ENCODE results near the gene PGAM2.

The PGAM2 gene

GRCh38 chr7:44065431-44066110 is at the start of gene PGAM2:
Gene PGAM2 (minus strand): TSS chr7:44065567. CDS start chr7:44065529, 38 bp downstream.
- FAIRE-seq: no peak

- no peak for FAIRE-seq
Observed at GRCh38 chr7:44114586-44115310, 49.4 kb upstream of the PGAM2 start.

GRCh38 chr7:44113764-44114354 is 48.5 kb upstream of the PGAM2 start:
- no peak for FAIRE-seq

- FAIRE-seq: no peak
Observed at GRCh38 chr7:44112997-44113763, 47.8 kb upstream of the PGAM2 start.

- no peak for FAIRE-seq
Observed at GRCh38 chr7:44112231-44112996, 47.0 kb upstream of the PGAM2 start.

- no peak for FAIRE-seq
Observed at GRCh38 chr7:44111761-44112160, 46.4 kb upstream of the PGAM2 start.

- FAIRE-seq: no peak
Observed at GRCh38 chr7:44110719-44111635, 45.6 kb upstream of the PGAM2 start.

GRCh38 chr7:44109991-44110390 is 44.6 kb upstream of the PGAM2 start:
- FAIRE-seq: no peak

GRCh38 chr7:44108768-44109750 is 43.7 kb upstream of the PGAM2 start:
- FAIRE-seq: no peak

GRCh38 chr7:44107961-44108767 is 42.8 kb upstream of the PGAM2 start:
- FAIRE-seq: no peak

- no peak for FAIRE-seq
Observed at GRCh38 chr7:44107116-44107960, 42.0 kb upstream of the PGAM2 start.

GRCh38 chr7:44106311-44107065 is 41.1 kb upstream of the PGAM2 start:
- no peak for FAIRE-seq

GRCh38 chr7:44105832-44106231 is 40.5 kb upstream of the PGAM2 start:
- FAIRE-seq: no peak

- FAIRE-seq: no peak
Observed at GRCh38 chr7:44104860-44105771, 39.7 kb upstream of the PGAM2 start.

GRCh38 chr7:44103923-44104859 is 38.8 kb upstream of the PGAM2 start, which contains the start of gene AEBP1:
Gene AEBP1 (plus strand): TSS chr7:44104345. CDS start chr7:44104666, 321 bp downstream.
- no peak for FAIRE-seq

All from endometrium (tissue), 2 donors.